Glomerular visceral epithelial cell (primary cell): ENCODE data around the gene PRKCE.
"Not testable (repeated sequence)": the region's sequence is repeated elsewhere in the genome, so short reads cannot be mapped to it uniquely, and the experiment has no call there.

Experiments used
- DNase-seq: peaks from one replicate; pipeline ENCODE4 v3.0.0-alpha.2; 2016; ENCODE audit errors: extremely low spot score

Gene PRKCE

GRCh38 chr2:45886171-45886663 lies 234.7 kb downstream of the PRKCE start:
- no peak for DNase-seq

GRCh38 chr2:45888167-45888566 lies 236.7 kb downstream of the PRKCE start:
- DNase-seq, result no peak

- no peak for DNase-seq
Observed at GRCh38 chr2:45888641-45889040, 237.2 kb downstream of the PRKCE start.

- no peak for DNase-seq
Observed at GRCh38 chr2:45889053-45889452, 237.6 kb downstream of the PRKCE start.

GRCh38 chr2:45889620-45890370 lies 238.3 kb downstream of the PRKCE start:
- no peak for DNase-seq

- DNase-seq, result not testable (repeated sequence)
Observed at GRCh38 chr2:45890371-45890646, 238.8 kb downstream of the PRKCE start.

GRCh38 chr2:45890819-45891218 lies 239.3 kb downstream of the PRKCE start:
- DNase-seq, result no peak

GRCh38 chr2:45891719-45892424 lies 240.4 kb downstream of the PRKCE start:
- no peak for DNase-seq

- no peak for DNase-seq
Observed at GRCh38 chr2:45892425-45892745, 240.9 kb downstream of the PRKCE start.

GRCh38 chr2:45892757-45893156 lies 241.3 kb downstream of the PRKCE start:
- no peak for DNase-seq

GRCh38 chr2:45894211-45894610 lies 242.7 kb downstream of the PRKCE start:
- DNase-seq, result no peak

GRCh38 chr2:45895241-45895861 lies 243.9 kb downstream of the PRKCE start:
- no peak for DNase-seq

- no peak for DNase-seq
Observed at GRCh38 chr2:45896311-45896710, 244.8 kb downstream of the PRKCE start.

- no peak for DNase-seq
Observed at GRCh38 chr2:45897842-45898241, 246.4 kb downstream of the PRKCE start.

- no peak for DNase-seq
Observed at GRCh38 chr2:45898819-45899218, 247.3 kb downstream of the PRKCE start.

GRCh38 chr2:45899926-45900325 lies 248.5 kb downstream of the PRKCE start:
- DNase-seq, result no peak

GRCh38 chr2:45901468-45902032 lies 250.1 kb downstream of the PRKCE start:
- DNase-seq, result no peak

GRCh38 chr2:45902380-45902779 lies 250.9 kb downstream of the PRKCE start:
- DNase-seq, result no peak

GRCh38 chr2:45902781-45903375 lies 251.4 kb downstream of the PRKCE start:
- DNase-seq, result no peak

GRCh38 chr2:45904267-45904945 lies 252.9 kb downstream of the PRKCE start:
- no peak for DNase-seq

GRCh38 chr2:45904946-45905631 lies 253.6 kb downstream of the PRKCE start:
- DNase-seq, result no peak
